Nephron (organoid): Measurements from ENCODE around the gene PREB.
"Not testable (repeated sequence)": the region's sequence is repeated elsewhere in the genome, so short reads cannot be mapped to it uniquely, and the experiment has no call there.

ENCODE experiments used
- H3K27ac Mint-ChIP-seq, 3 experiments: 2 replicates each; pipeline ENCODE4 v1.8.0; 2020; ENCODE audit warnings: mixed read lengths in 3 of 3, mild to moderate bottlenecking in 2 of 3, moderate library complexity in 1 of 3
- H3K27me3 Mint-ChIP-seq: 2 replicates; pipeline ENCODE4 v1.8.0; 2021; ENCODE audit warnings: low read depth, mild to moderate bottlenecking, moderate library complexity, mixed read lengths
- H3K36me3 Mint-ChIP-seq: 2 replicates; pipeline ENCODE4 v1.8.0; 2020; ENCODE audit warnings: low read depth, mixed read lengths
- H3K4me1 Mint-ChIP-seq: 2 replicates; pipeline ENCODE4 v1.8.0; 2020; ENCODE audit warnings: mixed read lengths
- H3K4me3 Mint-ChIP-seq, 3 experiments: 2 replicates each; pipeline ENCODE4 v1.8.0; 2020; ENCODE audit warnings: mild to moderate bottlenecking in 3 of 3, mixed read lengths in 3 of 3, moderate library complexity in 2 of 3
- H3K9me3 Mint-ChIP-seq: 2 replicates; pipeline ENCODE4 v1.8.0; 2020; ENCODE audit warnings: mixed read lengths
- TF ChIP-seq, protein P1 (sequence below), 3 experiments: fragments of 200-600 bp; sonication (generic); IDR thresholded peaks; one replicate each; pipeline ENCODE4 v1.5.0; 2021; ENCODE audit warnings: antibody characterized with exemption in 3 of 3; ENCODE audit not compliant: unreplicated experiment in 3 of 3

PREB gene

GRCh38 chr2:27121906-27122305 lies 12.5 kb downstream of the PREB start:
- H3K9me3 Mint-ChIP-seq = peaks cover 2% of the 10 kb centered on the region
- H3K4me1 Mint-ChIP-seq = peaks cover 6% of the 10 kb centered on the region
- TF ChIP-seq, protein P1, sequence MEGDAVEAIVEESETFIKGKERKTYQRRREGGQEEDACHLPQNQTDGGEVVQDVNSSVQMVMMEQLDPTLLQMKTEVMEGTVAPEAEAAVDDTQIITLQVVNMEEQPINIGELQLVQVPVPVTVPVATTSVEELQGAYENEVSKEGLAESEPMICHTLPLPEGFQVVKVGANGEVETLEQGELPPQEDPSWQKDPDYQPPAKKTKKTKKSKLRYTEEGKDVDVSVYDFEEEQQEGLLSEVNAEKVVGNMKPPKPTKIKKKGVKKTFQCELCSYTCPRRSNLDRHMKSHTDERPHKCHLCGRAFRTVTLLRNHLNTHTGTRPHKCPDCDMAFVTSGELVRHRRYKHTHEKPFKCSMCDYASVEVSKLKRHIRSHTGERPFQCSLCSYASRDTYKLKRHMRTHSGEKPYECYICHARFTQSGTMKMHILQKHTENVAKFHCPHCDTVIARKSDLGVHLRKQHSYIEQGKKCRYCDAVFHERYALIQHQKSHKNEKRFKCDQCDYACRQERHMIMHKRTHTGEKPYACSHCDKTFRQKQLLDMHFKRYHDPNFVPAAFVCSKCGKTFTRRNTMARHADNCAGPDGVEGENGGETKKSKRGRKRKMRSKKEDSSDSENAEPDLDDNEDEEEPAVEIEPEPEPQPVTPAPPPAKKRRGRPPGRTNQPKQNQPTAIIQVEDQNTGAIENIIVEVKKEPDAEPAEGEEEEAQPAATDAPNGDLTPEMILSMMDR (IDR thresholded peaks at IDR 0.05; ENCODE audit: unreplicated experiment in 3 of 3) = no peak
- H3K4me3 Mint-ChIP-seq = peak overlapping the region; percentile 43 to 87 (median 48)
- no peak overlapping the region for H3K27ac Mint-ChIP-seq
- H3K27me3 Mint-ChIP-seq = peaks cover 61% of the 10 kb centered on the region
- no peaks in the 10 kb centered on the region for H3K36me3 Mint-ChIP-seq

DNA sequence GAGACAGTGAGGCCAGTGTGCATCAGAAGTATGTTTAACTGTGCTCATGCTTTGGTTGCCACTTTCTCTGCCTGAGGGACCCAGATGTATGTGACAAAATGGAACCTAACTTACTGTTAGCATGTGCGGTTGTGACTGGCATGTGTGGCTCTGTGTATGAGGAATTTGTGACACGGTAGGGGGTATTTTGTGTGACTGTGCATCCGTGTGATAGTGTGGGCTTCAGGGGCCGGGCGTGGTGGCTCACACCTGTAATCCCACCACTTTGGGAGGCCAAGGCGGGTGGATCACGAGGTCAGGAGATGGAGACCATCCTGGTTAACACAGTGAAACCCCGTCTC lies 15.1 kb downstream of the PREB start:
- not testable (repeated sequence) for H3K36me3 Mint-ChIP-seq, H3K27ac Mint-ChIP-seq, H3K9me3 Mint-ChIP-seq, H3K4me1 Mint-ChIP-seq
- Mint-ChIP-seq H3K27me3 (peaks cover 75% of the 10 kb centered on the region), H3K4me3 (peak overlapping the region; percentile 76 to 87 (median 80))

DNA sequence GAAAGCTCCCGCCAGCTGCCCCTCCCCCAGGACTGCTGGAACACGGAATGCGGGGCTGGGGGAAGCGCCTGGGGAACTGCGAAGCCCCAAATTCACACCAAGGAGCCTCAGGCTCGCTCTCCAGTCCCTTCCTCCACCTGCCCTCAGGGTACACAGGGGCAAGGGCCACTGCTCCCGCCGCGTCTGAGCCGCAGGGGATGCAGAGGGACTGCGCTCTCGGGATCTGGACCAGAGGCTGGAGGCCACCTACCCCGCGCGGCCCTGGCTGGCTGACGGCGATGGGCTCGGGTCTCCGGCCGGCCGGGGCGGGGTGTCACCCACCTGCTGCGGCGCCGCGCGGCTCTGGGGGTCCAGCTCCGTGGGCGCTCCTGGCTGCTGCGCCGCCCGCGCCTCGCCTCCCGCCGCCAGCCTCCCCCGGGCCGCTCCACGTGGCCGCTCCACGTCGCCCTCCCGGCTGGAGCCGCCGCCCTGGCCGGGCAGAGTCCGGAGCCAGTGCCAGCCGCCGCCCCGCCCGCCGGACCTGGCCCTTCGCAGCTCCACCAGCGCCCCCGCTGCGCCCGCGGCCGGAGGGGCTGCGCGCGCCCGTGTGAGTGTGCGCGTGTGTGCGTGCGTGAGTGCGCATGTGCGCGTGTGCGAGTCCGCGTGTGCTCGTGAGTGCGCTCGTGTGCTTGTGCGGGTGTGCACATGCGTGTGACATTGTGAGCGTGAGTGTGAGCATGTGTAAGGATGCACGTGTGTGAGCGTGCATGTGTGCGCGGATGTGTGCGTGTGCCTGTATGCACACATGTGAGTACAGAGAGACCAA lies 15.7 kb downstream of the PREB start, which contains the start of gene CGREF1:
Gene CGREF1, minus strand, starts transcription at position 604 of the 805 bp plus-strand sequence. CDS start 14,762 bp downstream, outside the sequence.
- H3K27ac Mint-ChIP-seq = no peak within 1 kb of the TSS

DNA sequence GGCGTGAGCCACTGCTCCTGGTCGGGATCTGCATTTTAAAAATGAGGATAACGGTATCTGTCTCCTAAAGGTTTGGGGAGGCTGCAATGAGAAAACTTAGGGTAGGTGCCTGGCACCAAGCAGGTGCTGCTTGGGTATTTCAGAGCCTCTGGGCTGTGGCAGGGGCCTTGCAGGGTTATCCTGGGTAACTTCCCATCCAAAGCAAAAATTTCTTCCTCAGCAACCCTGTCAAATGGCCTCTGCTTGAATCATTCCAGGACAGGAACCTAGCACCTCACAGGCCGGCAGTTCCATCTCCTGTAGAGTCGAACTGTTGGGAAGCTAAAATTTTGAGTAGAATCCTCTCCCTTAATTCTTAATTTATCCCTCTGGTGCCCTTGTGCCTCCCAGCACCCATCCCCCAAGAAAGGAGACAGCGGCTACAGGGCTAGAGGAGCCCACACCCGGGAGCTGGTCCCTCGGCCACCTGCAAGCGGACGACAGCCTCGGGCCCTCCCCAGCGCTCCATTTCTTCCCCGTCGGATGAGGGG lies 16.4 kb downstream of the PREB start:
- peaks cover 3% of the 10 kb centered on the region for H3K4me1 Mint-ChIP-seq
- H3K4me3 Mint-ChIP-seq = peak overlapping the region; percentile 58 to 70 (median 61)
- H3K36me3 Mint-ChIP-seq = no peaks in the 10 kb centered on the region
- H3K27me3 Mint-ChIP-seq = peaks cover 75% of the 10 kb centered on the region
- H3K9me3 Mint-ChIP-seq = peaks cover 2% of the 10 kb centered on the region
- TF ChIP-seq, protein P1 (IDR thresholded peaks at IDR 0.05; ENCODE audit: unreplicated experiment in 3 of 3) = no peak
- no peak overlapping the region for H3K27ac Mint-ChIP-seq

More for the DNA sequence above, 15.7 kb downstream of the PREB start, which contains the start of gene CGREF1:
- H3K9me3 Mint-ChIP-seq = peaks cover 2% of the 10 kb centered on the region
- H3K27me3 Mint-ChIP-seq = peaks cover 77% of the 10 kb centered on the region
- peaks cover 6% of the 10 kb centered on the region for H3K4me1 Mint-ChIP-seq
- no peaks in the 10 kb centered on the region for H3K36me3 Mint-ChIP-seq
- H3K4me3 Mint-ChIP-seq = peak within 1 kb of the TSS; percentile 76 to 87 (median 80)
- TF ChIP-seq, protein P1 (IDR thresholded peaks at IDR 0.05; ENCODE audit: unreplicated experiment in 3 of 3) = no peak

- no peaks in the 10 kb centered on the region for H3K36me3 Mint-ChIP-seq
- H3K4me1 Mint-ChIP-seq = no peaks in the 10 kb centered on the region
- peaks cover 2% of the 10 kb centered on the region for H3K9me3 Mint-ChIP-seq
- peaks cover 61% of the 10 kb centered on the region for H3K27me3 Mint-ChIP-seq
- no peak overlapping the region for H3K4me3 Mint-ChIP-seq
- H3K27ac Mint-ChIP-seq = no peak overlapping the region
- TF ChIP-seq, protein P1 (IDR thresholded peaks at IDR 0.05; ENCODE audit: unreplicated experiment in 3 of 3) = no peak
These were observed 18.9 kb downstream of the PREB start for GRCh38 chr2:27115519-27115918.

GRCh38 chr2:27111392-27112078 lies 22.9 kb downstream of the PREB start:
- H3K4me1 Mint-ChIP-seq, H3K36me3 Mint-ChIP-seq, H3K27ac Mint-ChIP-seq, H3K4me3 Mint-ChIP-seq, H3K9me3 Mint-ChIP-seq: not testable (repeated sequence)
- peaks cover 25% of the 10 kb centered on the region for H3K27me3 Mint-ChIP-seq

DNA sequence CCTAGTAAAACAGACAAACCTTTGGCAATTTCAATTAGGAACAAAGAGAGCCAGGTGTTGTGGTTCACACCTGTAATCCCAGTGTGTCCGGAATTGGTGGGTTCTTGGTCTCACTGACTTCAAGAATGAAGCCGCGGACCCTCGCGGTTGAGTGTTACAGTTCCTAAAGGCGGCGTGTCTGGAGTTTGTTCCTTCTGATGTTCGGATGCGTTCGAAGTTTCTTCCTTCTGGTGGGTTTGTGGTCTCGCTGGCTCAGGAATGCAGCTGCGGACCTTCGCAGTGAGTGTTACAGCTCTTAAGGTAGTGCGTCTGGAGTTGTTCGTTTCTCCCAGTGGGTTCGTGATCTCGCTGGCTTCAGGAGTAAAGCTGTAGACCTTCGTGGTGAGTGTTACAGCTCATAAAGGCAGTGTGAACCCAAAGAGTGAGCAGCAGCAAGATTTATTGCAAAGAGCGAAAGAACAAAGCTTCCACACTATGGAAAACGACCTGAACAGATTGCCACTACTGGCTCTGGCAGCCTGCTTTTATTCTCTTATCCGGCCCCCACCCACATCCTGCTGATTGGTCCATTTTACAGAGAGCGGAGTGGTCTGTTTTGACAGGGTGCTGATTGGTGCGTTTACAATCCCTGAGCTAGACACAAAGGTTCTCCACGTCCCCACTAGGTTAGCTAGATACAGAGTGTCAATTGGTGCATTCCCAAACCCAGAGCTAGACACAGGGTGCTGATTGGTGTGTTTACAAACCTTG lies 23.7 kb downstream of the PREB start:
- not testable (repeated sequence) for H3K36me3 Mint-ChIP-seq, H3K9me3 Mint-ChIP-seq, H3K4me1 Mint-ChIP-seq, H3K27ac Mint-ChIP-seq, H3K4me3 Mint-ChIP-seq
- peaks cover 20% of the 10 kb centered on the region for H3K27me3 Mint-ChIP-seq
